Hematopoietic multipotent progenitor cell (in vitro differentiated cells): Measurements from ENCODE around the gene SERPINB3. TPM values are rescaled to one million over a fixed set of nuclear protein-coding genes. Genes with fewer than 3 reads are reported as not detected.
"Not testable (repeated sequence)": the region's sequence is repeated elsewhere in the genome, so short reads cannot be mapped to it uniquely, and the experiment has no call there.

Source experiments
- DNase-seq, 3 donors: peaks; one replicate each; pipeline ENCODE4 v3.0.0-alpha.2; 2011 to 2015; ENCODE audit warnings: low read depth in 2 of 3, low spot score in 2 of 3
- total RNA-seq: library from RNA; depleted of rRNA; stranded (reverse); fragments of >200 nt; gene quantifications from one replicate; pipeline ENCODE4 v1.2.3, GENCODE V29; 2012

SERPINB3 gene
- total RNA-seq, 1 donor: not detected

- DNase-seq: no peak
These were observed 13.5 kb downstream of the SERPINB3 start for GRCh38 chr18:63648241-63648640.

- no peak for DNase-seq
These were observed 14.8 kb downstream of the SERPINB3 start for GRCh38 chr18:63646936-63647335.

GRCh38 chr18:63644694-63645093 is 17.0 kb downstream of the SERPINB3 start:
- not testable (repeated sequence) for DNase-seq

GRCh38 chr18:63644142-63644541 is 17.6 kb downstream of the SERPINB3 start, which contains the start of gene SERPINB4:
Gene SERPINB4 (minus strand): TSS chr18:63644256. CDS start chr18:63643577, 679 bp downstream.
- not testable (repeated sequence) for DNase-seq

- not testable (repeated sequence) for DNase-seq
These were observed 18.9 kb downstream of the SERPINB3 start for GRCh38 chr18:63642668-63643356.

GRCh38 chr18:63641157-63641680 is 20.5 kb downstream of the SERPINB3 start:
- not testable (repeated sequence) for DNase-seq

GRCh38 chr18:63637703-63638102 is 24.0 kb downstream of the SERPINB3 start:
- DNase-seq: no peak

- no peak for DNase-seq
These were observed 33.9 kb downstream of the SERPINB3 start for GRCh38 chr18:63627819-63628218.

- DNase-seq: no peak
These were observed 35.3 kb downstream of the SERPINB3 start for GRCh38 chr18:63626431-63626830.

GRCh38 chr18:63624863-63625262 is 36.8 kb downstream of the SERPINB3 start:
- no peak for DNase-seq

GRCh38 chr18:63619661-63620060 is 42.0 kb downstream of the SERPINB3 start:
- DNase-seq: no peak

- DNase-seq: no peak
These were observed 43.8 kb downstream of the SERPINB3 start for GRCh38 chr18:63617915-63618234.

GRCh38 chr18:63617049-63617914 is 44.4 kb downstream of the SERPINB3 start:
- DNase-seq: no peak

- no peak for DNase-seq
These were observed 48.3 kb downstream of the SERPINB3 start for GRCh38 chr18:63613420-63613819.

- DNase-seq: no peak
These were observed 55.2 kb downstream of the SERPINB3 start for GRCh38 chr18:63606526-63606925.

Other genes starting within 250 kb of the SERPINB3 start
- gene VPS4B, start 239.4 kb downstream of the SERPINB3 start, total RNA-seq: 18.0 TPM
- gene SERPINB5, start 184.9 kb downstream of the SERPINB3 start, total RNA-seq: not detected
- not detected for gene SERPINB12, start 119.5 kb downstream of the SERPINB3 start, total RNA-seq
- gene SERPINB13, start 74.5 kb downstream of the SERPINB3 start, total RNA-seq: not detected
- not detected for gene SERPINB4, start 17.6 kb downstream of the SERPINB3 start, total RNA-seq
- gene SERPINB11, start 41.1 kb upstream of the SERPINB3 start, total RNA-seq: not detected
- not detected for gene SERPINB7, start 113.5 kb upstream of the SERPINB3 start, total RNA-seq
- 0.27 TPM for gene SERPINB2, start 225.8 kb upstream of the SERPINB3 start, total RNA-seq
- gene SERPINB10, start 246.1 kb upstream of the SERPINB3 start, total RNA-seq: 0.27 TPM